Lung microvascular endothelial cell (primary cell): ENCODE results near the gene PTPRR. TPM values are rescaled to one million over a fixed set of nuclear protein-coding genes. Genes with fewer than 3 reads are reported as not detected.
A peak's percentile ranks its signal among the peaks of the same experiment; 100 is the strongest.

ENCODE experiments used
- DNase-seq, 2 donors: peaks; one replicate each; pipeline versions ENCODE4 v3.0.0 to v3.0.0-alpha.2; 2010; ENCODE audit warnings: low read depth in 2 of 2
- total RNA-seq: library from RNA; depleted of rRNA; stranded (reverse); fragments of >200 nt; gene quantifications from 2 replicates; pipeline ENCODE4 v1.2.1, GENCODE V29; 2014

Gene PTPRR
- total RNA-seq, 1 donor from 2014 or later, result not detected

DNA sequence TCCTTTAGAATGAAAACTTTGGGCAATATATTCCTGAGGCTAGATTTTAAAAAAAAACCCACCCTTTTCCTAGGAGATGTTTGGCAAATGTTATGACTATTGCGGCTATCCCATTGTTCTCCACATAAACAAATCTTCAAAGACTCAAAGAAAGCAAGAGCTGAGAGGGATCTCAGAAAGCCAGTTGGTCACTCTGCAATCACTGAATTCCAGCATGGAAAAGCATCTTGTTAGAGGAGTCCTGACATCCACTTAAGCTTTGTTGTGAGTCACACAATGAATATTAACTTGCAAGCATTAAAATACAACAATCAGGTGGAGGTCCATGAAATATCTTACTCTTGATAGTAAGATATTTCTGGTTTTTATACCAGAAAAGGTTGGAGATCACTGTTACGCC, 272.3 kb downstream of the PTPRR start:
- peak in 1 of 2 donors; percentile 79 for DNase-seq

- DNase-seq, result peak in 1 of 2 donors; percentile 69
Observed at GRCh38 chr12:70646850-70647249, 273.7 kb downstream of the PTPRR start.

DNA sequence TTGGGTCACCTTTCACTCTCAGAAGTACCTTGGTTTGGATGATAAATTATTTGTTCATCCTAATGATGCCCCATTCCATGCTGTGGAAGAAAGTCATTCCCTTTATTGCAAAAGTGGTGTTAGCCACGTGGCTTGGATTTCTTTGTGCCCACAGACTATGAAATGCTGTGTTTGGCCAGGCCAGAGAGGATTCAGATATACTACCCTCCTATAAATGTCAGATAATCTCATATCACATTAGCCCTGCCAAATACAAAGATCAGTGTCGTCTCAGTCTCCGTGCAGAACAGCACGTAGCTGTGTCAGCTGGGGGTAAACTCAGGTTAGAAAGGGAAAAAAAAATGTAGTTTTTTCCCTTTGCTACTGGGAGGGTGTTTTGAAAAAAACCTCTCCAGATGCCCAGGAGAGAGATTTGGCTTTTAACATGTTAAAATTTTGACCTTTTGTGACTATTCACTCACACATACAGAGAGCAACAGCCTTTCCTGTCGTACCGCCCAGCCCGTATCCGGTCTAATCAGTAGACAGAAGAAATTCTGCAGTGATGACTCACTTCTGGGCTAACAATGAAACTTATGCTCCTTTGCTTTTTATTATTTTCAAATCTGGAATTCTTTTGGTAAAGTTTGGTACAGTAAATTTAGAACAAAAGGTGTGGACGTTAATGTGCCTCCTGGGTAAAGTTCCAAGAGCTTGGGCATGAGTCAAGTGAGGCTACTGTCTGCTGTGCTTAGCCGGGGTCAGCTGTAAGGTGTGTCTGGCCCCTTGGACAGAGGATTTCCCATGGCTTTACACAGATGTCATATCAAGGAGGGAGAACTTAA, 274.8 kb downstream of the PTPRR start:
- peak; percentile 93 to 99 for DNase-seq

GRCh38 chr12:70644861-70645260, 275.7 kb downstream of the PTPRR start:
- peak in 1 of 2 donors; percentile 34 for DNase-seq

DNA sequence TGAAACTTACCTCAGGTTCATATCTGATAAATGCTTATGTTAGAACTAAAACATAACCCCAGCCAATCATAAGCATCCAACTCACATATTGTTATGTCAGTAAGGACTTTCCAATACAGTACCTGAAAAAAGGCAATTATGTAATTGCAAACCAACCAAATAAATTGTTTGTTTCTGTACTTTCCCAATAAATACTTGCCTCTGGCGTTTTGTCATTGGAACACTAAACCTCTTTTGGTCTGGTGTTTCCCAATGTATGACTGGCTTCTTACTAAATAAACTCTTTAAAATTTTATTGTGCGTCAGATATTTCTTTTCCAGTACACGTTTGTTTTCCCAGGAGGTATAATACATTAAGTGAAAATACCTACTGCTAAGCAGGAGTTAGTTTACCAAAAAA, 276.6 kb downstream of the PTPRR start:
- DNase-seq, result no peak

- peak in 1 of 2 donors; percentile 46 for DNase-seq
Observed at GRCh38 chr12:70641691-70642090, 278.8 kb downstream of the PTPRR start.

DNA sequence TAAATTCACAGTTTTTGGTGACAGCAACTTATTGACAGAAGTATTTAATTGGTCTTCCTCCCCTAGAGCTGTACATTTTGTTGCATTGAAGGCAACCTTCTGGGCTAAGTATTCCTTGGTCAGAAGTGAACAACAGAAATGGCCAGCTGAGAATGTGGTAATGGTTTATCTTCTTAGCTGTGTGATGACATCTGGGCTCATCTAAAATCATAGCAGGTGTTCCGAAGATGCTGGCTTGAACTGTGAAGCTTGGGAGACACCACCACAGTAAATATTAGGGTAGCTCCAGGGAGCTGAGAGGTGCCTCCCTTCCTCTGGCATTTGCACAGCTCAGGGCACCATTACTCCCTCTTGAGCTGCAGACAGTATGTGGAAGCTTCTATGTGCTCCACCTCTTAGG, 279.6 kb downstream of the PTPRR start:
- no peak for DNase-seq

DNA sequence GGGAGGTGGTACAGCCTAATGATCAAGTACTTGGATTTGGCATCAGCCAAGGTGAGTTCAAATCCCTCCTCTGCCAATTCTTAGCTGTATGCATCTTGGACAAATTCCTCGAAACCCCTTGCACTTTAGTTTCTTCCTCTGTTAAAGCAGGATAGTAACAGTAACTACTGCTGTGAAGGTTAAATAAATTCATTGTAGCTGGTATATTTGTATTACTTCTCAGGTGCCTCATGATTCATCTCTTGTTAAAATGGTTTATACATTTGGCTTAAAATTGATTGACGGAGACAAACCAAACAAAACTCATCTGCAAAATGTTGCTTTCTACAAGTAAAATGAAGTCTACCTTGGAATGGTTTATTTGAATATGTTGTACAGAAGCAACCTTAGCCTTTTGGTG, 281.0 kb downstream of the PTPRR start:
- DNase-seq, result no peak

GRCh38 chr12:70638639-70639360, 281.7 kb downstream of the PTPRR start:
- peak in 1 of 2 donors; percentile 87 for DNase-seq

GRCh38 chr12:70637303-70638085, 283.0 kb downstream of the PTPRR start, which contains the start of gene PTPRB:
Gene PTPRB (minus strand): TSS chr12:70637429. CDS start chr12:70637395, 34 bp downstream.
- DNase-seq, result peak; percentile 90 to 93

GRCh38 chr12:70635755-70636154, 284.8 kb downstream of the PTPRR start:
- peak; percentile 29 to 64 for DNase-seq

- no peak for DNase-seq
Observed at GRCh38 chr12:70628701-70629480, 291.6 kb downstream of the PTPRR start.

GRCh38 chr12:70627677-70628076, 292.9 kb downstream of the PTPRR start:
- DNase-seq, result peak in 1 of 2 donors; percentile 80

GRCh38 chr12:70626180-70626579, 294.4 kb downstream of the PTPRR start:
- no peak for DNase-seq

DNA sequence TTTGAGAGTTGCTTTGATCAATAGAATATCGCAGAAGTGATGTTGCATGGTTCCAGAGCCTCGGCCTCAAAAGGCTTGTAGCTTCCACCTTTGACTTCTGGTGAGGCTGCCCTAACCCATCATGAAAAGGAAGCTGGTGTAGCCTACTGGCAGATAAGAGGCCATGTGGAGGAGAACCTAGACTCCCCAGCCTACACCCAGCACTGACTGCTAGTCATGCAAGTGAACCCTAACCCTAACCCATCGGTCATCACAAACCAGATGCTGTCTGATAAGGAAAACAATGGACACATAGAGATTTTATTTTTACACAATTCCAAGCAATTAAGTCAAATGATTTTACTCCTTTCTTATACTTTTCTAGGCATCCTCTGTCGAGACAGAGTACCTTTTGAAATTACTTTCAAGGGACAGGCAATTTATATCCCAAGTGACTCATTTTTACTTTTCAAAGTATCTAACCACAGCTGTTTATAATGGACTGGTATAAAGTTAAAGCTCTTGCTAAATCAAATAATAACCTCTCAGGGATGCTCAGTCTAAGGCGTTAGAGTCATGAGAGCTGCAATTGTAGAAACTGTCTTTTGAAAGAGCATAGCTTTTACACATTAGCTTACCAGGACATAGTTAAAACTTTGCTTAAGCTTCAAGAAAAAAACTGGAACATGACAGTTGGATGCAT, 300.9 kb downstream of the PTPRR start:
- peak in 1 of 2 donors; percentile 61 for DNase-seq

DNA sequence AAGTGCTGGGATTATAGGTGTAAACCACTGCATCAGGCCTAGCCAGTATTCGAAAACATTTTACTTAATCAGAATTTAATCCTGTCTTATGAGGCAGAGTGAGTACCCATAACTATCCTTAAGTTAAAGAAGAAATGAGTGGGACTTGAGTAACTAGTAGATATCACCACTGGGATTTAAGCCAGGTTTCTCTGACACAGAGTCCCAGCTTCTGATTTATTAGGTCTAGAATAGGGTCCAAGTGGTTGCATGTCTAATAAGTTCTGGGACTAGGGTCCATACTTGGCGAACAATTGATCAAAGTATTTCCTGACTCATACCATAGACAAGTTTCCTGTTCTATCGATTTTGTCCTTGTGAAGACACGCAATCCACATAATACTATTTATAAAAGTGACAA, 302.2 kb downstream of the PTPRR start:
- no peak for DNase-seq

DNA sequence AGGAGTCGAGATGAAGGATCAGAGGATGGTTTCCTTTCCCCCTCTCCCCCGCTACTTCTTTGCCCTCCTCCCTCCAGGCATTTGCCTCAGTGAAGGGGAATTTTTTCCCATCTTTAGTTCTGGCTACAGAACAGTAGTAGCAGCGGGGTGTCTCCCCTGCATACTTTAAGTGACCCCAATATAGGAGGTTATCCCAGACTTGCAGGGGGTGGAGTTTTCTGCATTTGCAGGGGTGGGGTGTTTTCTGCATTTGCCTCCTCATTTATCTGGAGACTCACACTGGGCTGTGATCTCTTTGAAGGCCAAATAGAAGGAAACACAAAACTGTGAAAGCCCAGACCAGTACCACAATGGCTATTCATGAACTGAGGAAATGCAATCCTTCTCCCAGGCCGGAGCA, 303.1 kb downstream of the PTPRR start:
- DNase-seq, result no peak

DNA sequence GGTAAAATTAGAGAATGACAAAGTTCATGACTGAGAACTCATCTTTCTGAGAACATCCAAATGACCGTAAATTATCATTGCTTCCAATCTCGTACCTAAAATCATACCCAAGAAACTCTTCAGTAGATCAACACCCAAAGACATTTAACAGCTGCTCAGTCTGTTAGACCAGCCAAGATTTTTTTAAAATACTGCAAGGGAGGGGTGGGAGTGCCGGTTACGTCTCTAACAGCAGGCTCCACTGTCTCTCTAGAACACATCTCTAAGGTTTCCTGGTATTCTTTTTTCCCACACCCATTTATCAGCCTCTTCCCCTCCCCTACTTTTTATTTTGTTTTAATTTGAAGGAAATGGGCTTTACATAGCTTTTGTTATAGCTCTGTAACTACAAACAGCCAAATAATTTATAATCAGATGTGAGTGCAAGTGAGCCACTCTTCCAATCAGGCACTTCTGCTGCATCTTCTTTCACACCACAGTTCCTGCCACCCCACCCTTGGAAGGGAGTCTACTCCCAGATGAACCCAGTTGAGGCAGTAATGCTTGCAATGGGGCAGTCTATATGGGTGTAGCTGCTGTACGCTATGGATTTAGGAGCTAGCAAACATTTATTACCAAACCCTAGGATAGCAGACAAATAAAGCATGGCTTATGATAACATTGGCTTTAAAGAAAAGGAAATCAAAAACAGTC, 305.2 kb downstream of the PTPRR start:
- DNase-seq, result peak in 1 of 2 donors; percentile 34

DNA sequence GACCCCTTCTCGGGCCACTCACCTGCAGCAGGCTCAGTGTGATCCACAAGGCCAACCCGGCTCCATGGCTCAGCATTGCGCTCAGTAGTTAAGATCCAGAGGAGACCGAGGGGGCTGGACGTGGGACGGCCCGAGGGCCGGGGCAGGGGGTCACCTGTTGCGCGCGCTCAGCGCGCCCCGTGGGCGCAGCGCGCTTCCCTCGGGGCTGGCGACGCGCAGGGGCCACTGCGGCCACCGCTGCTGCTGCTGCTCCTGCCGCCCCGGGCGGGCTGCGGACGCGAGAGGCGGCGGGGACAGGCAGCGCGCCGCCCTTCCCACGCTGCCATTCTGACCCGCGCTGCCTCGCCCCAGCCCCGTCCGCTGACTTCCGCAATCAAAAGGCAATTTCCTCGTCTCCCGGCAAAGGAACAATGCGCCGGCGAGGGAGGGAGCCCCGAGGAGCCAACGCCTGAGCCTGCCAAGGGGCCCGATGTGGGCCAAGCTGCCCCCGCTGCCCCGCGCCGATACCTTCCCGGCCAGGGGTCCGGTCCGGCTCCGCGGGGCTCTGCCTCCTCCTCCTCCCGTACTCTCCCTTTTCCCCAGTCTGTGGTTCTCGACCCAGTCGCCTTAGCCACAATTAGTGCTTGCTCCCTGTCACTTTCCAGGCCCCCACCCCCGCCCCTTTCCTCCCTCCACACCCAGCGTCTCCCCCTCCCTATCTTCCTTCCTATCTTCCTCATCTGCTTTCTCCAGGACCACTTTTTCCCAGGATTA, 310.6 kb downstream of the PTPRR start:
- peak; percentile 59 to 87 for DNase-seq
